ENCODE results near the gene CCDC12. TPM values are rescaled to one million over a fixed set of nuclear protein-coding genes. Genes with fewer than 3 reads are reported as not detected.

Gene CCDC12
- total and polyA plus RNA-seq, 2 donors (not counting 1 experiment from before 2014, with no cell fraction given): 84.0 to 97.3 TPM

DNA sequence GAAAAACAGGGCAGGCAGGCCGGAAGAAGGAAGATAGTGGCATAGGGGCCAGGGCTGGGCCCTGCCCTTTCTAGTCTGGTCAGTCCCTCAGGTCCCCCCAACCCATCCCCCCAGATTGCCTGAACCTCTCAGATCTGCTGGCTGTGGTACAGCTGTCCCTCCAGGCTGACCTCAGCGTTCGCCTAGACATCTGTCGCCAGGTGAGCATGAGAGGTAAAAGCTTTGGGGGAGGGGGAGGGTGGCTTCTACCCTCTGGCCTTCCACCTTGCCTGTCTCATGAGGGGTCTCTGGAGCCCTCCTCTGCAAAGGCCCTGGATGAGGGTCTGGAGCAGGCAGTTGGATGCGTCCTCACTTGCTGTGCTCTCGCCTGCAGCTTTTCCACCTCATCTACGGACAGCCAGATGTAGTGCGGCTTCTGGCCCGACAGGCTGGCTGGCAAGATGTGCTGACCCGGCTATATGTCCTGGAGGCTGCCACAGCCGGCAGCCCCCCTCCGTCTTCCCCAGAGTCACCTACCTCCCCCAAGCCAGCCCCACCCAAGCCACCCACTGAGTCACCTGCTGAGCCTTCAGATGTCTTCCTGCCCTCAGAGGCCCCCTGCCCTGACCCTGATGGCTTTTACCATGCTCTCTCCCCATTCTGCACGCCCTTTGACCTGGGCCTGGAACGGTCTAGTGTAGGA is 23.1 kb upstream of the CCDC12 start:
- H3K4me3 ChIP-seq (ENCODE audit: control extremely low read depth in 1 of 5, extremely low read depth in 1 of 5, insufficient read depth in 1 of 5, low read depth in 2 of 5, low read length in 4 of 5): no peak overlapping the region
- no peak for DNase-seq
- no peaks in the 10 kb centered on the region for H4K20me1 ChIP-seq (ENCODE audit: control insufficient read depth, insufficient read depth, low read length, poor library complexity, severe bottlenecking)
- no peak overlapping the region for H3K27ac ChIP-seq (ENCODE audit: low read length in 2 of 2)
- H3K36me3 ChIP-seq (replicated peaks in 1 of 2; ENCODE audit: control extremely low read depth in 1 of 2, control insufficient read depth in 1 of 2, extremely low read depth in 1 of 2, insufficient read depth in 2 of 2, low read length in 1 of 2): peaks cover 0 to 65% of the 10 kb centered on the region in 2 experiments
- WGBS (ENCODE audit: insufficient coverage): 94% methylated on average over 12 of the region's 14 CpGs
- TF ChIP-seq EZH2 (IDR thresholded peaks at IDR 0.05; ENCODE audit: borderline replicate concordance, insufficient read depth, low read depth, low read length, poor library complexity, severe bottlenecking): no peak
- no peak for TF ChIP-seq CTCF (IDR thresholded peaks at IDR 0.05)
- H3K27me3 ChIP-seq (replicated peaks in 1 of 4; ENCODE audit: control extremely low read depth in 1 of 4, control insufficient read depth in 3 of 4, insufficient read depth in 4 of 4, low read length in 3 of 4): no peaks in the 10 kb centered on the region
- ChIA-PET POLR2A (interaction anchor here (1.2 to 1.8 kb wide), 2 partner anchors 10 to 15 kb away, joined by 3 to 4 read pairs; no protein-coding TSS in a partner anchor), CTCF (interaction anchor here (1.0 to 12.1 kb wide), 10 partner anchors 20 to 154 kb away, joined by 3 to 146 read pairs (median 6); partner anchors contain the start of gene NBEAL2)
- no peak overlapping the region for H2AFZ ChIP-seq (ENCODE audit: insufficient read depth, low read depth, low read length, poor library complexity, severe bottlenecking)
- no peak overlapping the region for H3K4me2 ChIP-seq (replicated peaks; ENCODE audit: low read depth, low read length, poor library complexity, severe bottlenecking)
- intact Hi-C loops (cut with micrococcal nuclease): no loop called here
- H3K9me3 ChIP-seq (ENCODE audit: control extremely low read depth in 1 of 3, control insufficient read depth in 2 of 3, insufficient read depth in 1 of 3, low read length in 2 of 3): no peaks in the 10 kb centered on the region
- no peak overlapping the region for H3K4me3 Mint-ChIP-seq
- H3K4me1 ChIP-seq (ENCODE audit: control insufficient read depth in 2 of 2, insufficient read depth in 2 of 2, low read length in 2 of 2): peaks cover 3 to 16% of the 10 kb centered on the region in 2 donors
- H3K27me3 Mint-ChIP-seq: no peaks in the 10 kb centered on the region
- no peak overlapping the region for H3K27ac Mint-ChIP-seq
- no peak for ATAC-seq (ENCODE audit: low read depth)
- no peaks in the 10 kb centered on the region for H3K9me3 Mint-ChIP-seq (ENCODE audit: insufficient read depth)
- H3K79me2 ChIP-seq (ENCODE audit: control insufficient read depth, insufficient read depth, low read length): peaks cover 24% of the 10 kb centered on the region
- H3K9ac ChIP-seq (ENCODE audit: low read length): no peak overlapping the region
- H3K4me1 Mint-ChIP-seq: peaks cover 10% of the 10 kb centered on the region

Data from B cell (primary cell).